Fibroblast of mammary gland (primary cell): ENCODE measurements around the gene AHCYL1.

Source experiments
- DNase-seq: peaks from one replicate; pipeline ENCODE4 v3.0.0-alpha.2; 2010; ENCODE audit warnings: low read depth
- H3K4me3 ChIP-seq: 2 replicates; pipeline ENCODE4 v1.5.1; 2011; ENCODE audit warnings: low read depth, mild to moderate bottlenecking, low read length, moderate library complexity; ENCODE audit not compliant: control insufficient read depth
- TF ChIP-seq, protein P1 (sequence below): conservative IDR thresholded peaks from 2 replicates; pipeline ENCODE4 v1.5.1; 2011; ENCODE audit warnings: low read depth, low read length, inconsistent platforms; ENCODE audit not compliant: control insufficient read depth, insufficient read depth

Gene AHCYL1

DNA sequence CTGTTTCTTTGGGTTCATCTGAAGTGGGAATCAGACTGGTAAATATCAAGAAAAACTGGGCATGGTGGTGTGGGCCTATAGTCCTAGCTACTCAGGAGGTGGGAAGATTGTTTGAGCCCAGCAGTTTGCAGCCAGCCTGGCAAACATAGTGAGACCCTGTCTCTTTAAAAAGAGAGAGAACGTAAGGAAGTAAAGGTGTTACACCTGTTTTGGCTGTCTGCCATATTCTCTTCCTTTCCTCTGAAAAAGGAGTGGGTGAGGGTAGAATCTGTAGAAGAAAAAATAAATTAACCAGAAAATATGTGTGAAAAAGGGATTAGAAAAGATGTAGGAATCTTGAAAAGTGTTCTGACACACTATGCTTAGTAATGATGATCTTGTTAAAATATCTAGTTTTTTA lies 20.0 kb downstream of the AHCYL1 start:
- no peak for DNase-seq
- TF ChIP-seq, protein P1, sequence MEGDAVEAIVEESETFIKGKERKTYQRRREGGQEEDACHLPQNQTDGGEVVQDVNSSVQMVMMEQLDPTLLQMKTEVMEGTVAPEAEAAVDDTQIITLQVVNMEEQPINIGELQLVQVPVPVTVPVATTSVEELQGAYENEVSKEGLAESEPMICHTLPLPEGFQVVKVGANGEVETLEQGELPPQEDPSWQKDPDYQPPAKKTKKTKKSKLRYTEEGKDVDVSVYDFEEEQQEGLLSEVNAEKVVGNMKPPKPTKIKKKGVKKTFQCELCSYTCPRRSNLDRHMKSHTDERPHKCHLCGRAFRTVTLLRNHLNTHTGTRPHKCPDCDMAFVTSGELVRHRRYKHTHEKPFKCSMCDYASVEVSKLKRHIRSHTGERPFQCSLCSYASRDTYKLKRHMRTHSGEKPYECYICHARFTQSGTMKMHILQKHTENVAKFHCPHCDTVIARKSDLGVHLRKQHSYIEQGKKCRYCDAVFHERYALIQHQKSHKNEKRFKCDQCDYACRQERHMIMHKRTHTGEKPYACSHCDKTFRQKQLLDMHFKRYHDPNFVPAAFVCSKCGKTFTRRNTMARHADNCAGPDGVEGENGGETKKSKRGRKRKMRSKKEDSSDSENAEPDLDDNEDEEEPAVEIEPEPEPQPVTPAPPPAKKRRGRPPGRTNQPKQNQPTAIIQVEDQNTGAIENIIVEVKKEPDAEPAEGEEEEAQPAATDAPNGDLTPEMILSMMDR = no peak
- peak overlapping the region; percentile 25 for H3K4me3 ChIP-seq

- no peak for DNase-seq
Observed at GRCh38 chr1:110005971-110006370, 21.4 kb downstream of the AHCYL1 start.

DNA sequence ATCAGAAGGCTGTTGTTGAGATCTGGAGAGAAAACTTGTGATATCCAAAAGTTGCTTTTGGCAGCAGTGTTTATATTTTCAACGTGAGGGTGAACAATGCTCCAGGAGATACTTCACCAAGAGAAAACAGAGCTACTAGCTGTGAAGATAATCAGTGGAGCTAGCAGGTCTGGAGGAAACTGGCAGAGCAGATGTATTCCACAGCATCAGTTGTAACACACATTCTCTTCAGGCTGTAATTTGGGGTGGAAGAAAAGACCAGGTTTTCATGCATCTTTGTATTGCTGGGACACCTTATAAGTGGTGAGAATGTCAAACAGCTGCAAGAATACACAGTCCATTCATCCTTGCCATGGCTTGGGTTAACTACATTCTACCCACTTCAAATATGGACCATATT lies 22.0 kb downstream of the AHCYL1 start:
- TF ChIP-seq, protein P1 = no peak
- no peak overlapping the region for H3K4me3 ChIP-seq
- DNase-seq = no peak

More at GRCh38 chr1:110005971-110006370, 21.4 kb downstream of the AHCYL1 start:
- TF ChIP-seq, protein P1 = no peak
- no peak overlapping the region for H3K4me3 ChIP-seq

DNA sequence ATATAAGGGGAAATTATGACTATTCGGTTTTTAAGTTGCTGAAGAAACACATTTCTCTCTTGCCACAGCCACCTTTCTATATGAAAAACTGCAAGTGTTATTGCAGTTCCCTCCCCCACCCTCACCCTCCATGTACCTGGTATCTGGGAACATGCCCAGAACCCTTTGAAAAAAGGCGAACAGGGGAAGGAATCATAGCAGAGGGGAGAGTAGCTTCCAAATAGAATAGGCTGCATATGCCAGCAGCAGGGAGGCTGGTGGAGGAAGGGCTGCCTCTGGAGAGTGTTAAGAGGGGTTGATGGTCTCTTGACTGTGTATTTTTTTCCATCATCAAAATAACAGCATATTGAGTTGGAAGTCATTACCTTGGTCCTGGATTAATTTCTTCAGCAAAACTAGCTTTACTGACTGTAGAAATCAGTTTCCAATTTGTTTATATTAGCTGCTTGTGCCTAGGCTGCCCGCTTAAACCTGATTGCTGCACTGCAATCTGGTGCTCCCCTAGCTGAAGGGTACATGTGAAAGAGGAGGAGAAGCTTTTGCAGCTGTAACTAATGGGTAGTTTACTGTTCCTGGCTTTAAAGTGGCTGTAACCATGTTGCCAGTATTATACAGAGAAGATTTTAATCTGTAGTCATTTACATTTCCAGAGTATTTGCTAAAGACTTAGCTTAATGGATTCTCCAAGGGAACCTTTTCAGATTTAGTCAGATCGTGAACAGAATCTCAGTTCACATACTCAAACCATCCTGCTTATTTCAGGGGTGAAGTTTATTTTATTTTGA lies 22.7 kb downstream of the AHCYL1 start:
- DNase-seq = no peak
- TF ChIP-seq, protein P1 = no peak
- no peak overlapping the region for H3K4me3 ChIP-seq

DNA sequence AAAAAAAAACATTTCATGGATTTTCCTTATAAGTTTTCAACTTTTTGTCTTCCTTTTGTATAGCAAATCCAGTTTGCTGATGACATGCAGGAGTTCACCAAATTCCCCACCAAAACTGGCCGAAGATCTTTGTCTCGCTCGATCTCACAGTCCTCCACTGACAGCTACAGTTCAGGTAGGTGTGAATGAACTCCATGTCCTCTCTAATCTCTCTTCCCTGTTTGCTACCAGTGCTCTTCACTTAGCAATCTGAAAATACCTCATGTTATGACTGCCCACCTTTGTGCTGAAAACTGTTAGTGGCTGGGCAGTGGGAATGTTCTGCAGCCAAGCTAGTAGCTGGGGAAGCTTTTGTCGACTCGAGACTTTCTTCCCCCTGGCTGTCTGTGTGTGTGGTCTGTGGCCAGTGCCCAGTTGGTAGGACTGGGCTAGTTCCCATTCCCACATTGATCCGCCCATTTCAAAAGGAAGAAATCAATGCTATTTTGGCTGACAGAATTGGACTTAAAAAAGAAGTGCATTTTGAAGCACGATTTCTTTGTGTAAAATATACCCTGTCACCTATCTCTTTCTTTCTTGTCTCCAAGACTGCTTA lies 24.5 kb downstream of the AHCYL1 start:
- no peak for DNase-seq
- no peak overlapping the region for H3K4me3 ChIP-seq
- TF ChIP-seq, protein P1 = no peak

DNA sequence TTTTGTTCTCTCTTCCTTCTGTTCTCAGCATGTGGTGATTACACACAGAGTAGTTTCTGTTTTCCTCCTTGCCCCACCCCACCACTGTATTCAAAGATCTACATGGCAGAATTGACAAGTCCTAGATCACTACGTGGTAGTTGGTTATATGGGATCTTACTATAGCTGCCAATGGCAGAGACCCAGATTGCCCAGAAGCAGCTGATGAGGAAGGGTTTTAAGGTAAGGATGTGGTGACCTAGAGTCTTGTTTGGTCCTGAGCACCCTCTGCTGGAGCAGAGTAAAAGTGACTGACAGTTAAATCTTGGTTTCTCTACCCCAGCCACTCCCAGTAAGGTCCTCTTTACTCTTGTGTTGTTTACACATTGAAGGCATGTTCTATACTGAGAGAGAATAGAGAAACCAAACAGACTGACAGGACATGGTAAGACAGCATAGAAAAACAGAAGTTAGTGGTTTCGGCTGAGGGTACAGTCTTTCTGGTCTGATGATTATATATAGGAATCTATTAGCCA lies 27.0 kb downstream of the AHCYL1 start:
- no peak overlapping the region for H3K4me3 ChIP-seq
- DNase-seq = peak; percentile 76
- TF ChIP-seq, protein P1 = peak; percentile 64
